Measurements from ENCODE around the gene GIMAP8. TPM values are rescaled to one million over a fixed set of nuclear protein-coding genes. Genes with fewer than 3 reads are reported as not detected.

Gene GIMAP8
- total RNA-seq, 1 donor = not detected

- TF ChIP-seq CTCF (IDR thresholded peaks at IDR 0.05; ENCODE audit: extremely low read depth, low read depth, low read length) = no peak
- no peaks in the 10 kb centered on the region for H3K36me3 ChIP-seq (ENCODE audit: insufficient read depth, low read length)
- H4K20me1 ChIP-seq (ENCODE audit: insufficient read depth, low read length) = no peaks in the 10 kb centered on the region
Observed at GRCh38 chr7:150465414-150465813, 15.0 kb downstream of the GIMAP8 start.

GRCh38 chr7:150466477-150466876, 16.0 kb downstream of the GIMAP8 start:
- no peaks in the 10 kb centered on the region for H3K4me1 ChIP-seq (ENCODE audit: insufficient read depth, low read length)
- H4K20me1 ChIP-seq (ENCODE audit: insufficient read depth, low read length) = no peaks in the 10 kb centered on the region
- no peak for TF ChIP-seq CTCF (IDR thresholded peaks at IDR 0.05; ENCODE audit: extremely low read depth, low read depth, low read length)
- H3K27ac ChIP-seq (ENCODE audit: low read depth, low read length) = no peak overlapping the region
- no peak overlapping the region for H3K4me2 ChIP-seq (ENCODE audit: insufficient read depth, low read length)
- no peaks in the 10 kb centered on the region for H3K36me3 ChIP-seq (ENCODE audit: insufficient read depth, low read length)
- no peak for DNase-seq (ENCODE audit: insufficient read length, low spot score, missing footprints)
- no peaks in the 10 kb centered on the region for H3K9me3 ChIP-seq (ENCODE audit: low read depth, low read length)
- no peaks in the 10 kb centered on the region for H3K79me2 ChIP-seq (ENCODE audit: insufficient read depth, low read length)
- H2AFZ ChIP-seq (ENCODE audit: low read length) = no peak overlapping the region
- H3K27me3 ChIP-seq (ENCODE audit: insufficient read depth, low read length) = no peaks in the 10 kb centered on the region
- H3K4me3 ChIP-seq (ENCODE audit: insufficient read depth, low read length) = no peak overlapping the region

More at GRCh38 chr7:150465414-150465813, 15.0 kb downstream of the GIMAP8 start:
- Histone ChIP-seq H3K79me2 (ENCODE audit: insufficient read depth, low read length) (no peaks in the 10 kb centered on the region), H3K4me2 (ENCODE audit: insufficient read depth, low read length) (no peak overlapping the region), H3K9me3 (ENCODE audit: low read depth, low read length) (no peaks in the 10 kb centered on the region), H2AFZ (ENCODE audit: low read length) (no peak overlapping the region), H3K27me3 (ENCODE audit: insufficient read depth, low read length) (no peaks in the 10 kb centered on the region), H3K27ac (ENCODE audit: low read depth, low read length) (no peak overlapping the region), H3K4me1 (ENCODE audit: insufficient read depth, low read length) (no peaks in the 10 kb centered on the region), H3K4me3 (ENCODE audit: insufficient read depth, low read length) (no peak overlapping the region)
- DNase-seq (ENCODE audit: insufficient read length, low spot score, missing footprints) = no peak

- H3K4me3 ChIP-seq (ENCODE audit: insufficient read depth, low read length) = no peak overlapping the region
- no peak for TF ChIP-seq CTCF (IDR thresholded peaks at IDR 0.05; ENCODE audit: extremely low read depth, low read depth, low read length)
- H3K79me2 ChIP-seq (ENCODE audit: insufficient read depth, low read length) = no peaks in the 10 kb centered on the region
- H3K9me3 ChIP-seq (ENCODE audit: low read depth, low read length) = no peaks in the 10 kb centered on the region
- H3K27ac ChIP-seq (ENCODE audit: low read depth, low read length) = no peak overlapping the region
- no peak for DNase-seq (ENCODE audit: insufficient read length, low spot score, missing footprints)
- no peaks in the 10 kb centered on the region for H3K36me3 ChIP-seq (ENCODE audit: insufficient read depth, low read length)
- H4K20me1 ChIP-seq (ENCODE audit: insufficient read depth, low read length) = no peaks in the 10 kb centered on the region
- no peak overlapping the region for H2AFZ ChIP-seq (ENCODE audit: low read length)
- H3K4me2 ChIP-seq (ENCODE audit: insufficient read depth, low read length) = no peak overlapping the region
- H3K4me1 ChIP-seq (ENCODE audit: insufficient read depth, low read length) = no peaks in the 10 kb centered on the region
- H3K27me3 ChIP-seq (ENCODE audit: insufficient read depth, low read length) = no peaks in the 10 kb centered on the region
Observed at GRCh38 chr7:150468241-150468640, 17.8 kb downstream of the GIMAP8 start.

DNA sequence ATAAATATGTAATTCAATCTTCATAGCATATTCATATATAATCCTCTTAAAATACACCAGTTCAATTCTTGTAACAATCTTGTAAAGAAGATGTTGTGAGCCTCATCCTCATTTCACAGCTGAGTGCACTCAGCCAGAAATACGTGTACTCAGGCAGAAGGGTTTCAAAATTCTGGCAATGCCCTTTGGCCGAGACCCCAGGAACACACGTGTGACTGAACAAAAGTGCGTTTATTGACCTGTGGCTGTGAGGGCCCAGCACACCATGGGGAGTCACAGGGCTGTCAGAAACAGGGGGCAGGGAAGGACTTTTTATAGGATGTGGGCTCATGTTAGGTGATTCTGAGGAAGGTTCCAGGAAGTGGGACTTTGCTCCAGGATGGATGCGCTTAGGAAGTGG, 21.5 kb downstream of the GIMAP8 start:
- DNase-seq (ENCODE audit: insufficient read length, low spot score, missing footprints) = no peak
- no peak for TF ChIP-seq CTCF (IDR thresholded peaks at IDR 0.05; ENCODE audit: extremely low read depth, low read depth, low read length)
- Histone ChIP-seq H2AFZ (ENCODE audit: low read length) (no peak overlapping the region), H3K9me3 (ENCODE audit: low read depth, low read length) (no peaks in the 10 kb centered on the region), H4K20me1 (ENCODE audit: insufficient read depth, low read length) (no peaks in the 10 kb centered on the region), H3K27ac (ENCODE audit: low read depth, low read length) (no peak overlapping the region), H3K4me3 (ENCODE audit: insufficient read depth, low read length) (no peak overlapping the region), H3K27me3 (ENCODE audit: insufficient read depth, low read length) (no peaks in the 10 kb centered on the region), H3K79me2 (ENCODE audit: insufficient read depth, low read length) (no peaks in the 10 kb centered on the region), H3K4me1 (ENCODE audit: insufficient read depth, low read length) (no peaks in the 10 kb centered on the region), H3K4me2 (ENCODE audit: insufficient read depth, low read length) (no peak overlapping the region), H3K36me3 (ENCODE audit: insufficient read depth, low read length) (no peaks in the 10 kb centered on the region)

Data from osteoblast (primary cell).